Fibroblast of villous mesenchyme (primary cell): ENCODE measurements around the gene WDR86. TPM values are rescaled to one million over a fixed set of nuclear protein-coding genes. Genes with fewer than 3 reads are reported as not detected.

ENCODE experiments used
- DNase-seq: peaks from one replicate; pipeline ENCODE4 v3.0.0-alpha.2; 2010; ENCODE audit warnings: low read depth
- H3K4me3 ChIP-seq: 2 replicates; pipeline ENCODE4 v1.5.1; 2011; ENCODE audit warnings: low read depth, mild to moderate bottlenecking, low read length
- total RNA-seq: library from RNA; depleted of rRNA; stranded (reverse); fragments of >200 nt; gene quantifications from 2 replicates; pipeline ENCODE4 v1.2.3, GENCODE V29; 2012
- TF ChIP-seq, protein P1 (sequence below): IDR thresholded peaks from 2 replicates; pipeline ENCODE4 v1.5.1; 2012; ENCODE audit warnings: low read depth, mild to moderate bottlenecking, low read length; ENCODE audit not compliant: insufficient read depth

Gene WDR86
- total RNA-seq, 1 donor = 1.3 TPM

DNA sequence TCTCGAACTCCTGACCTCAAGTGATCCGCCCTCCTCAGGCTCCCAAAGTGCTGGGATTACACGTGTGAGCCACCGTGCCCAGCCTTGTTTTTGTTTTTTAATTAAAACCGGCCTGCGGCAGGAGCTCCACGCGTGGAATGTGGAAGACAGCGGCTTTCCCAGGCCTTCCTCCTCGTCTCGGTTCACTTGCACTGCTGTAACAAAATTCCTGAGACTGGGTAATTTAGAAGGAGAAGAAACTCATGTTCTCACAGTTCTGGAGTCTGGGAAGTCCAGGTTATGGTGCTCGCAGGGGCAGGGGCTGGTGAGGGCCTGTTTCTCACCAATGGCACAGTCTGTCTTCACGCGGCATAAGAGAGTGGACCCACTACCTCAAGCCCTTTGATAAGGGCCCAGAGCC, 44.5 kb upstream of the WDR86 start:
- TF ChIP-seq, protein P1, sequence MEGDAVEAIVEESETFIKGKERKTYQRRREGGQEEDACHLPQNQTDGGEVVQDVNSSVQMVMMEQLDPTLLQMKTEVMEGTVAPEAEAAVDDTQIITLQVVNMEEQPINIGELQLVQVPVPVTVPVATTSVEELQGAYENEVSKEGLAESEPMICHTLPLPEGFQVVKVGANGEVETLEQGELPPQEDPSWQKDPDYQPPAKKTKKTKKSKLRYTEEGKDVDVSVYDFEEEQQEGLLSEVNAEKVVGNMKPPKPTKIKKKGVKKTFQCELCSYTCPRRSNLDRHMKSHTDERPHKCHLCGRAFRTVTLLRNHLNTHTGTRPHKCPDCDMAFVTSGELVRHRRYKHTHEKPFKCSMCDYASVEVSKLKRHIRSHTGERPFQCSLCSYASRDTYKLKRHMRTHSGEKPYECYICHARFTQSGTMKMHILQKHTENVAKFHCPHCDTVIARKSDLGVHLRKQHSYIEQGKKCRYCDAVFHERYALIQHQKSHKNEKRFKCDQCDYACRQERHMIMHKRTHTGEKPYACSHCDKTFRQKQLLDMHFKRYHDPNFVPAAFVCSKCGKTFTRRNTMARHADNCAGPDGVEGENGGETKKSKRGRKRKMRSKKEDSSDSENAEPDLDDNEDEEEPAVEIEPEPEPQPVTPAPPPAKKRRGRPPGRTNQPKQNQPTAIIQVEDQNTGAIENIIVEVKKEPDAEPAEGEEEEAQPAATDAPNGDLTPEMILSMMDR = no peak
- DNase-seq = peak; percentile 34
- H3K4me3 ChIP-seq = no peak overlapping the region

DNA sequence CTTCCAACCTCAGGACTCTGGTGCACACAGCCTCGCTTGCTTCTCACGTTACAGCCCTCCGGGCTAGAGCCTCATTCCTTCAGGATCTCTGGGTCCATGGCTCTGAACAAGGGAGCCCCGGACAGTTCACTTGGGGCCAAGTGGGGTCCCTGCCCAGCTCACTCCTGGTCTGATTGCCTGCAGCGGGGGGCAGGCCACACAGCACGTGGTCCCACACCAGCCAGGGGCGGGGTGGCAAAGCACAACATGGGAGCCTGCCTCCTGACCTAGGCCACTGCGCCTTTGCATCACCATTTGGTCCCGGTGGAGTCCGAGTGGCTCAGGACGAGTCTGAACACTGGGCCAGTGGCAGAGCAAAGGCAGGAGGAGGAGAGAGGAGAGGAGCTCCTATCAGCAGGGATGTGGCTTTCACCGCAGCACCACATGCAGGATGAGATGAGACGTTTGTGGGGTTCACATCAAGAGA, 43.5 kb upstream of the WDR86 start:
- H3K4me3 ChIP-seq = no peak overlapping the region
- TF ChIP-seq, protein P1 = no peak
- DNase-seq = no peak

DNA sequence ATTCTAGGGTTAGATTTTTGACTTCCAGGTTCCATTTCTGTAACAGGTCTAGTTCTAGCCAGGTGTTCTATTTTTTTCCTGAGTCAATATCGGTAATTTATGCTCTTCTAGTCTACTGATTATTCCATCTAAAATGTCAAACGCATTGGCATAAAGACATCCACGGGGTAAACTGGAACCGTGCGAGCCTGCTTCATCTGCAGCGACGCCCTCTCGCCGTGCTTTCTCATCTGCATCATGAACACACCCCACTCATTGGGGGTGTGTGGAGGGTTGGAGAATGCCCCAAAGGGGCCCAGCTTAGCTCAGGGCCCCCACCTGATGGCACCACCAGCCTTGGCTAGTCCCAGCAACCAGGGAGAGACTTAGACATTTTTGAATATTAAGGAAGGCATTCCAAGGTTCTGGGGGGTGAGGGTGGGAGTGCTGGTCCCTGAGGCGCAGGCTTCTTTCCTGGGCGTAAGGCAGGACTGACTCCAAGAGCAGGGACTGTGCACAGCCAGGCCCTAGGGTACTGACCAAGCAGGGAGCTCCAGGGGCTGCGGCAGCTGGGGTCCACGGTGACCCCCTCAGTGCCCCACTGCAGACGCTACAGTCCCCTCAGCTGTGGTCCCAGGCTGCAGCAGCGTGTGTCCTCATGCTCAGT, 43.0 kb upstream of the WDR86 start:
- DNase-seq = no peak
- no peak overlapping the region for H3K4me3 ChIP-seq
- TF ChIP-seq, protein P1 = no peak

DNA sequence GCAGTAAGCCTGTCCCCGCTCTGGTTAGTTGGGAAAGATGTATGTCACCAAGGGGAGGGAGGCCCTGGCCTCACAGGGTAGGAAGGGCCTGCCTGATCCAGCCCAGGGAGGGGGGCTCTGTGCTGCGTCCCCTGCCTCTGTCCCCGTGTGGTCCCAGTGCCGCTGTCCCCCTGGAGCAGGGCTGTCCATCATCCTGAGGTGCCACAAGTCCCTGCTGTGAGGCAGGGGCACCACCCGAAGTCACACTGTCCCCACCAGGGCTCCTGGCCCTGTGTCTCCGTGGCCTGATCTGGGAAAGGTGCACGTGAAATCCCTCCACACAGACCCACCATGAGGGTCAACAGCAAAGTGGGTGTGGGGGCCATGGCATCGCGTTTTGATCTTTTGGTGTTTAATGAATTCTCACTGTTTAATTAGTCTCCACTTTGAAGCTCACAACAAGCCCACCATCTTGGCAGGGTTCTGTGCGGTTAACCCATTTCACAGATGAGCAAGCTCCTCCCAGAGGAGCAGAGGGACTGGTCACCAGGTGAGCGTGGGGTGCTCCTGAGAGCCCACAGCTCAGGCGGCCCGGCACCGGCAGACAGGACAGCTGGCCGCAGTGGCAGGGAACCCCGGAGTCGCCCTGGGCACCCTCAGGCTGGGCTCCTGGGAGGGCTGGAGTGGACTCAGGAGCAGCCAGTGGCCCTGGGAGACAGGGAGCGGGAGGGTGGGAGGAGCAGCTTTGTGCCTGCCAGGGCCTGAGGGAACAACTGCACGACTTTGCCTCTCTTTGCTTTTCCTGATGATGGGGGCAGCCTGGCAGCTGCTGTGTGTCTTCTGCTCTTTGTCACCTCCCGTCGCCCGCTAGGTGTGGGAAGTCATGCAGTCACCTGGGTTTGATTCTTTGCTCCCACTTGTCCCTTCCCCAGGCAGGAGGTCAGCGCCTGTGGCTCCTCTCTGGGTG, 42.1 kb upstream of the WDR86 start:
- DNase-seq = no peak
- TF ChIP-seq, protein P1 = no peak
- H3K4me3 ChIP-seq = no peak overlapping the region

GRCh38 chr7:151451156-151451555, 41.3 kb upstream of the WDR86 start:
- DNase-seq = no peak
- TF ChIP-seq, protein P1 = no peak
- H3K4me3 ChIP-seq = no peak overlapping the region

DNA sequence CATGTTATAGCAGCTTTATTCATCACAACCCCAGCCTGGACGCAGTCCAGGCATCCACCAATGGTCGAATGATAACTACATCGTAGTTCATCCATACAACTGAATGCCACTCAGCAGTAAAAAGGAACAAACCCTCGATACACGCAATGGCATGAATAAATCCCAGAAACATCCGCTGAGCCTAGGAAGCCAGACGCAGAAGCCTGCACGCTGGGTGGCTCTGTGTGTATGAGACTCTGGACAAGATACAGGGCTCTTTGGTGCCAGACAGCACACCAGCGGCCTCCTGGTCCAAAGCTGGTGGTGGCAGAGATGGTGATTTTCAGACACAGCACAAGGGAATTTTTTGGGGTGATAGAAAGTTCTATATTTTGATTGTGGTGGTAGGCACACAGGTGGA, 40.2 kb upstream of the WDR86 start:
- H3K4me3 ChIP-seq = no peak overlapping the region
- TF ChIP-seq, protein P1 = no peak
- DNase-seq = no peak
